B cell (primary cell): Measurements from ENCODE around the gene KCTD18. TPM values are rescaled to one million over a fixed set of nuclear protein-coding genes. Genes with fewer than 3 reads are reported as not detected.

Experiments used
- ATAC-seq: fragments of 200-7000 bp; cut with Tn5 transposase; one replicate; pipeline ENCODE4 v1.10.0; 2021; ENCODE audit warnings: low read depth, mild to moderate bottlenecking, moderate number of reproducible peaks, moderate library complexity
- CTCF ChIA-PET: fragments of 350-600 bp; sonication (Branson Sonifier 250); formaldehyde crosslinking; loops from one replicate; lab custom pipeline; 2021; ENCODE audit warnings: antibody characterized with exemption, inconsistent platforms; lab: Charles Lee
- POLR2A ChIA-PET: fragments of 350-600 bp; sonication (Branson Sonifier 250); formaldehyde crosslinking; loops from one replicate; lab custom pipeline; 2021; ENCODE audit warnings: antibody characterized with exemption; lab: Charles Lee
- DNase-seq: peaks from one replicate; pipeline ENCODE4 v3.0.0; 2013
- H2AFZ ChIP-seq: 2 replicates; pipeline ENCODE4 v1.6.1; 2012; ENCODE audit warnings: mild to moderate bottlenecking, low read depth, low read length; ENCODE audit not compliant: insufficient read depth, poor library complexity, severe bottlenecking
- H3K27ac ChIP-seq, 2 donors: 1 replicate in 1 of 2; 2 replicates in 1 of 2; pipeline ENCODE4 v1.5.1; 2012 to 2013; ENCODE audit warnings: low read length in 2 of 2, mild to moderate bottlenecking in 2 of 2, moderate library complexity in 1 of 2
- H3K27me3 ChIP-seq, 4 experiments: fragments of 200-600 bp in 1 of 4; sonication (generic) in 1 of 4; replicated peaks in 1 of 4; 1 replicate in 2 of 4; 2 replicates in 2 of 4; pipeline versions ENCODE4 v1.6.1 to v1.7.0; 2013 to 2016; ENCODE audit warnings: low read length in 3 of 4, mild to moderate bottlenecking in 2 of 4, mixed read lengths in 1 of 4, moderate library complexity in 1 of 4; ENCODE audit not compliant: insufficient read depth in 4 of 4, control insufficient read depth in 3 of 4; ENCODE audit errors: control extremely low read depth in 1 of 4
- H3K36me3 ChIP-seq, 2 experiments: replicated peaks in 1 of 2; 1 replicate in 1 of 2; 2 replicates in 1 of 2; pipeline versions ENCODE4 v1.6.1 to v1.7.1; 2013; ENCODE audit warnings: low read length in 1 of 2; ENCODE audit not compliant: insufficient read depth in 2 of 2, control insufficient read depth in 1 of 2; ENCODE audit errors: control extremely low read depth in 1 of 2, extremely low read depth in 1 of 2
- H3K4me1 ChIP-seq, 2 donors: fragments of 200-600 bp in 1 of 2; sonication (generic) in 1 of 2; 1 replicate in 1 of 2; 2 replicates in 1 of 2; pipeline versions ENCODE4 v1.5.1 to v1.6.1; 2013 to 2017; ENCODE audit warnings: low read length in 2 of 2; ENCODE audit not compliant: control insufficient read depth in 2 of 2, insufficient read depth in 2 of 2
- H3K4me2 ChIP-seq: replicated peaks from 2 replicates; pipeline ENCODE3; 2012; ENCODE audit warnings: mild to moderate bottlenecking, low read depth, low read length; ENCODE audit not compliant: poor library complexity, severe bottlenecking
- H3K4me3 ChIP-seq, 5 experiments: fragments of 200-600 bp in 1 of 5; sonication (generic) in 1 of 5; 1 replicate in 3 of 5; 2 replicates in 2 of 5; pipeline versions ENCODE4 v1.5.1 to v1.7.0; 2011 to 2016; ENCODE audit warnings: low read length in 4 of 5, mild to moderate bottlenecking in 4 of 5, low read depth in 2 of 5, control low read depth in 1 of 5, moderate library complexity in 1 of 5; ENCODE audit not compliant: insufficient read depth in 1 of 5; ENCODE audit errors: control extremely low read depth in 1 of 5, extremely low read depth in 1 of 5
- H3K79me2 ChIP-seq: fragments of 200-600 bp; sonication (generic); one replicate; pipeline ENCODE4 v1.6.0; 2016; ENCODE audit warnings: low read length; ENCODE audit not compliant: control insufficient read depth, insufficient read depth
- H3K9ac ChIP-seq: fragments of 200-600 bp; sonication (generic); 2 replicates; pipeline ENCODE4 v1.6.1; 2017; ENCODE audit warnings: mild to moderate bottlenecking, low read length, moderate library complexity
- H3K9me3 ChIP-seq, 3 donors: one replicate each; pipeline versions ENCODE4 v1.6.1 to v1.7.1; 2013; ENCODE audit warnings: low read length in 2 of 3; ENCODE audit not compliant: control insufficient read depth in 2 of 3, insufficient read depth in 1 of 3; ENCODE audit errors: control extremely low read depth in 1 of 3
- H4K20me1 ChIP-seq: 2 replicates; pipeline ENCODE4 v1.6.0; 2012; ENCODE audit warnings: mild to moderate bottlenecking, low read length; ENCODE audit not compliant: insufficient read depth, control insufficient read depth, poor library complexity, severe bottlenecking
- H3K27ac Mint-ChIP-seq: one replicate; pipeline ENCODE4 v1.8.0; 2021; ENCODE audit warnings: mixed read lengths
- H3K27me3 Mint-ChIP-seq: one replicate; pipeline ENCODE4 v1.8.0; 2021; ENCODE audit warnings: mixed read lengths
- H3K4me1 Mint-ChIP-seq: one replicate; pipeline ENCODE4 v1.8.0; 2021; ENCODE audit warnings: mixed read lengths
- H3K4me3 Mint-ChIP-seq: one replicate; pipeline ENCODE4 v1.8.0; 2021; ENCODE audit warnings: mixed read lengths
- H3K9me3 Mint-ChIP-seq: one replicate; pipeline ENCODE4 v1.8.0; 2022; ENCODE audit warnings: mixed read lengths; ENCODE audit not compliant: insufficient read depth
- CTCF ChIP-seq: fragments of 200-600 bp; IDR thresholded peaks from one replicate; pipeline ENCODE4 v1.8.0; 2022; ENCODE audit warnings: antibody characterized with exemption, mild to moderate bottlenecking
- EZH2 ChIP-seq: IDR thresholded peaks from 2 replicates; pipeline ENCODE4 v1.6.1; 2012; ENCODE audit warnings: borderline replicate concordance, low read depth, mild to moderate bottlenecking, moderate library complexity, low read length; ENCODE audit not compliant: insufficient read depth, poor library complexity, severe bottlenecking
- WGBS: methylation state at CpG from one replicate; pipeline ENCODE4 v1.1.5; 2013; ENCODE audit warnings: missing lambda C conversion rate; ENCODE audit not compliant: insufficient coverage; 5-methylcytosine and 5-hydroxymethylcytosine counted together
- intact Hi-C: fragments of 100-400 bp; cut with micrococcal nuclease; formaldehyde crosslinking; loops from one replicate; pipeline ENCODE4 v1.10.0; 2022
- polyA plus RNA-seq: library from polyadenylated mRNA; depleted of rRNA; stranded (reverse); fragments of >200 nt; gene quantifications from 2 replicates; pipeline ENCODE4 v1.2.3, GENCODE V29; 2012
- total RNA-seq, 2 donors: library from RNA; stranded (reverse); fragments of 120-200 nt in 1 of 2; gene quantifications; 1 replicate in 1 of 2; 2 replicates in 1 of 2; pipeline versions ENCODE4 v1.2.3 to v1.2.4, GENCODE V29; 2013 to 2022

The KCTD18 gene
- total and polyA plus RNA-seq, 2 donors (not counting 1 experiment from before 2014, with no cell fraction given), result 15.3 to 20.2 TPM

DNA sequence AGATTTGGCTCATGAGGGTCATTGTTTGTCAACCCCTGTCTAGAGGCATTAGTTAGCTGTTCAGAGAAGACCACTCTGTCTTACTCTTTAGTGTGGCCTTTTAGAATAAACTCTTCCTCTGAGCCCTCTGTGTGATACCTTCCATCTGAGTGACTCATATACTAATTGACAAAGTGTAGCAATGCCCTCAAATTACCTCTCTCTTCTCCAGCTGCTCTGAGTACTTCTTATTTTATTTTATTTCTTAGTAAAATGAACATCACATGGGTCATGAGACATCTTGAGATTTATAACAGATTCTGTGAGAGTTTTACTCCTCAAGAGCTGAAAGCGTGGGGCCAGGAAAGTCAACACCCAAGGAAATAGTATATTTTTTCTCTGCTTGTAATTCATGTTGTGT is 67.4 kb downstream of the KCTD18 start:
- ATAC-seq, result no peak
- ChIA-PET POLR2A (no interaction called here), CTCF (no interaction called here)
- no peak overlapping the region for H3K27ac Mint-ChIP-seq
- intact Hi-C loops, result no loop called here
- no peaks in the 10 kb centered on the region for H3K4me1 ChIP-seq
- no peaks in the 10 kb centered on the region for H3K36me3 ChIP-seq
- no CpG with 5 or more reads among the region's 1 CpG for whole genome bisulfite sequencing
- no peak overlapping the region for H3K4me3 Mint-ChIP-seq
- no peaks in the 10 kb centered on the region for H3K27me3 ChIP-seq
- H3K79me2 ChIP-seq, result no peaks in the 10 kb centered on the region
- H3K4me2 ChIP-seq, result no peak overlapping the region
- H3K4me3 ChIP-seq, result no peak overlapping the region
- no peak overlapping the region for H3K27ac ChIP-seq
- H3K27me3 Mint-ChIP-seq, result peaks cover 28% of the 10 kb centered on the region
- no peaks in the 10 kb centered on the region for H4K20me1 ChIP-seq
- H3K9me3 Mint-ChIP-seq, result no peaks in the 10 kb centered on the region
- no peaks in the 10 kb centered on the region for H3K9me3 ChIP-seq
- no peak overlapping the region for H2AFZ ChIP-seq
- no peak overlapping the region for H3K9ac ChIP-seq
- no peak for TF ChIP-seq EZH2
- TF ChIP-seq CTCF, result no peak
- H3K4me1 Mint-ChIP-seq, result peaks cover 1% of the 10 kb centered on the region
- no peak for DNase-seq

DNA sequence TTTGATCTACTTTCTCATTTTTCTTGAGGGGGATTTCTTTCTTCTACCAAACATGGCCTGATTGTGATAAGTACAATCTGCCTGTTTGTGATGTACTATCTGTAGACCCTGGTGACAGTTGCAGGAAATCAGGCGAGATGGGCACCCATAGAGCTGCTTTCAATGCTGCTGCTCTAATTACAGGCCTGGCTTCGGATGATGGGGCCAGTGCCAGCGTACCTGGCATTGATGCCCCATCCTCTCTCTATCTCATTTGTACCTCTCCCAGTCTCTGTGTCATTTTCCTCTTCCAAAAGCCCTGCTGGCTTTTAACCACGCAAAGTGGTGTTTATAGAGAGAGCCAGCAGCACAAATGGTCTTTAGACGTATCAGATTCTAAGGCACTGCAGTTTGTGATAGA is 69.9 kb downstream of the KCTD18 start:
- CTCF ChIA-PET, result no interaction called here
- Histone ChIP-seq H2AFZ (no peak overlapping the region), H3K4me1 (no peaks in the 10 kb centered on the region), H3K36me3 (no peaks in the 10 kb centered on the region), H4K20me1 (no peaks in the 10 kb centered on the region), H3K9me3 (no peaks in the 10 kb centered on the region), H3K9ac (no peak overlapping the region), H3K4me2 (no peak overlapping the region), H3K4me3 (no peak overlapping the region), H3K79me2 (no peaks in the 10 kb centered on the region), H3K27ac (no peak overlapping the region), H3K27me3 (no peaks in the 10 kb centered on the region)
- Mint-ChIP-seq H3K27ac (no peak overlapping the region), H3K4me3 (no peak overlapping the region), H3K9me3 (no peaks in the 10 kb centered on the region), H3K4me1 (no peaks in the 10 kb centered on the region), H3K27me3 (peaks cover 24% of the 10 kb centered on the region)
- 100% methylated on average over 3 of the region's 5 CpGs for WGBS
- DNase-seq (no peak), ATAC-seq (no peak)
- no peak for TF ChIP-seq EZH2
- intact Hi-C loops, result no loop called here
- POLR2A ChIA-PET, result no interaction called here

Other genes starting within 250 kb of the KCTD18 start
- gene SPATS2L, start 203.4 kb downstream of the KCTD18 start, total RNA-seq, result 0.36 and 0.44 TPM in 2 replicates
- 0.13 and 0.27 TPM in 2 replicates for gene SPATS2L, start 203.4 kb downstream of the KCTD18 start, polyA plus RNA-seq
- gene SGO2, start 16.1 kb upstream of the KCTD18 start, total RNA-seq, result 4.0 and 5.3 TPM in 2 replicates
- gene SGO2, start 16.1 kb upstream of the KCTD18 start, polyA plus RNA-seq, result 0.89 and 0.98 TPM in 2 replicates
- gene AOX1, start 75.9 kb upstream of the KCTD18 start, total RNA-seq, result 0.07 TPM in 1 of 2 replicates, not detected in the other
- 0.18 TPM in 1 of 2 replicates, not detected in the other for gene AOX1, start 75.9 kb upstream of the KCTD18 start, polyA plus RNA-seq